GM23338 (cell line): ENCODE measurements around the gene PCSK5. TPM values are rescaled to one million over a fixed set of nuclear protein-coding genes. Genes with fewer than 3 reads are reported as not detected.

Experiments
- ATAC-seq: fragments of 200-7000 bp; cut with Tn5 transposase; 3 replicates; pipeline ENCODE4 v1.9.1; 2020
- DNase-seq: peaks from one replicate; pipeline ENCODE4 v3.0.0-alpha.2; 2015; ENCODE audit warnings: low spot score
- H2AFZ ChIP-seq: fragments of 200-600 bp; sonication (generic); 2 replicates; pipeline ENCODE4 v1.8.0; 2016; ENCODE audit warnings: antibody characterized with exemption, mild to moderate bottlenecking, moderate library complexity
- H3F3A ChIP-seq: fragments of 200-600 bp; sonication (generic); replicated peaks from 2 replicates; pipeline ENCODE4 v1.8.0; 2017; ENCODE audit warnings: antibody characterized with exemption, mixed run types, low read depth
- H3K27ac ChIP-seq: fragments of 200-600 bp; sonication (generic); 2 replicates; pipeline ENCODE4 v1.6.1; 2016; ENCODE audit warnings: low read depth
- H3K27me3 ChIP-seq: fragments of 200-600 bp; sonication (generic); 2 replicates; pipeline ENCODE4 v1.8.0; 2016; ENCODE audit warnings: mild to moderate bottlenecking, mixed run types, moderate library complexity; ENCODE audit not compliant: insufficient read depth
- H3K36me3 ChIP-seq: fragments of 200-600 bp; sonication (generic); 2 replicates; pipeline ENCODE4 v1.8.0; 2016; ENCODE audit warnings: mild to moderate bottlenecking; ENCODE audit not compliant: insufficient read depth
- H3K4me1 ChIP-seq: fragments of 200-600 bp; sonication (generic); 2 replicates; pipeline ENCODE4 v1.8.0; 2016; ENCODE audit warnings: mild to moderate bottlenecking, moderate library complexity; ENCODE audit not compliant: insufficient read depth
- H3K4me2 ChIP-seq: fragments of 200-600 bp; sonication (generic); 2 replicates; pipeline ENCODE4 v1.7.1; 2017; ENCODE audit warnings: mixed run types
- H3K4me3 ChIP-seq: fragments of 200-600 bp; sonication (generic); 2 replicates; pipeline ENCODE4 v1.6.1; 2016; ENCODE audit warnings: mixed run types
- H3K79me2 ChIP-seq: fragments of 200-600 bp; sonication (generic); replicated peaks from 2 replicates; pipeline ENCODE4 v1.8.0; 2017; ENCODE audit warnings: mild to moderate bottlenecking; ENCODE audit not compliant: insufficient read depth
- H3K9me2 ChIP-seq: fragments of 200-600 bp; sonication (generic); 2 replicates; pipeline ENCODE4 v1.8.0; 2017; ENCODE audit not compliant: insufficient read depth
- H4K20me1 ChIP-seq: fragments of 200-600 bp; sonication (generic); replicated peaks from 2 replicates; pipeline ENCODE4 v1.8.0; 2017; ENCODE audit warnings: mild to moderate bottlenecking; ENCODE audit not compliant: insufficient read depth
- H3K27ac Mint-ChIP-seq: 2 replicates; pipeline ENCODE4 v1.8.0; 2020; ENCODE audit warnings: inconsistent platforms, mild to moderate bottlenecking, moderate library complexity, mixed read lengths
- H3K27me3 Mint-ChIP-seq: 3 replicates; pipeline ENCODE4 v1.8.0; 2022; ENCODE audit warnings: low read depth, mild to moderate bottlenecking, moderate library complexity, mixed read lengths, inconsistent platforms; ENCODE audit not compliant: insufficient read depth, poor library complexity
- H3K36me3 Mint-ChIP-seq: 3 replicates; pipeline ENCODE4 v1.8.0; 2021; ENCODE audit warnings: low read depth, mild to moderate bottlenecking, inconsistent platforms, moderate library complexity, mixed read lengths
- H3K4me1 Mint-ChIP-seq: 3 replicates; pipeline ENCODE4 v1.8.0; 2020; ENCODE audit warnings: mild to moderate bottlenecking, inconsistent platforms, mixed read lengths
- H3K4me3 Mint-ChIP-seq: 3 replicates; pipeline ENCODE4 v1.8.0; 2021; ENCODE audit warnings: moderate library complexity, mild to moderate bottlenecking, inconsistent platforms, mixed read lengths
- H3K9me3 Mint-ChIP-seq: 3 replicates; pipeline ENCODE4 v1.8.0; 2020; ENCODE audit warnings: moderate library complexity, mild to moderate bottlenecking, inconsistent platforms, mixed read lengths
- ZNF331 ChIP-seq: fragments of 250-450 bp; sonication (Bioruptor Pico); IDR thresholded peaks from 2 replicates; pipeline ENCODE4 v1.5.0; 2020; ENCODE audit warnings: low read depth, mild to moderate bottlenecking, moderate library complexity
- ZNF462 ChIP-seq: fragments of 250-450 bp; sonication (Bioruptor Pico); IDR thresholded peaks from 2 replicates; pipeline ENCODE4 v1.5.0; 2020; ENCODE audit warnings: mild to moderate bottlenecking, moderate library complexity
- polyA plus RNA-seq: library from polyadenylated mRNA; unstranded; fragments of >200 nt; fragmentation: Nextera tagmentation; extraction: Ambion mirVana; gene quantifications from 2 replicates; pipeline ENCODE4 v1.2.1, GENCODE V29; 2016
- total RNA-seq: library from RNA; depleted of rRNA; stranded (reverse); fragments of >200 nt; shearing (Covaris generic); gene quantifications from 2 replicates; pipeline ENCODE4 v1.2.3, GENCODE V29; 2014
- TF ChIP-seq, protein P1 (sequence below), 2 experiments: fragments of 200-600 bp in 1 of 2; sonication (generic) in 1 of 2; conservative IDR thresholded peaks; 2 replicates each; pipeline versions ENCODE4 v1.5.1 to v1.6.1; 2016 to 2017; ENCODE audit warnings: antibody characterized with exemption in 2 of 2, low read depth in 2 of 2, mild to moderate bottlenecking in 2 of 2, moderate library complexity in 1 of 2

PCSK5 gene
- total and polyA plus RNA-seq, 2 experiments from 2014 or later = 12.3 to 34.8 TPM

DNA sequence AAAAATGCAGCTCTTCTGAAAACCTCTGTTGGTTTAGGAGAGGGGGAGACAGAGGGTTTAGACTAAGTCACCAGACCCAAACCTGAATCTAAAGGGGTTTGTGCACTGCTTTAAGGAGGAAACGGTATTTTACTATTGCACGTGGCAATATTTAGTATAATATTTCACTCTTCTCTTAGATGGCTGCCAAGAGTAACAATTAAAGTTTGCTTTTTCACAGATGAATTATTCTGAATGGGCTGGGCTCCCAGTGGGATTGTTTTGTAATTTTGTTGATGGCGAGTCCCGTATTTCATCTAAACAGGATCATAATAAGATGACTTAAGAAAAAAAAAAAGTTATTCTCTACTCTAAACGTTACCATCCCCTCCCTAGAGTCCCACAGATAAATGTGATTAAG, 245.4 kb downstream of the PCSK5 start (continued):
- TF ChIP-seq, protein P1, sequence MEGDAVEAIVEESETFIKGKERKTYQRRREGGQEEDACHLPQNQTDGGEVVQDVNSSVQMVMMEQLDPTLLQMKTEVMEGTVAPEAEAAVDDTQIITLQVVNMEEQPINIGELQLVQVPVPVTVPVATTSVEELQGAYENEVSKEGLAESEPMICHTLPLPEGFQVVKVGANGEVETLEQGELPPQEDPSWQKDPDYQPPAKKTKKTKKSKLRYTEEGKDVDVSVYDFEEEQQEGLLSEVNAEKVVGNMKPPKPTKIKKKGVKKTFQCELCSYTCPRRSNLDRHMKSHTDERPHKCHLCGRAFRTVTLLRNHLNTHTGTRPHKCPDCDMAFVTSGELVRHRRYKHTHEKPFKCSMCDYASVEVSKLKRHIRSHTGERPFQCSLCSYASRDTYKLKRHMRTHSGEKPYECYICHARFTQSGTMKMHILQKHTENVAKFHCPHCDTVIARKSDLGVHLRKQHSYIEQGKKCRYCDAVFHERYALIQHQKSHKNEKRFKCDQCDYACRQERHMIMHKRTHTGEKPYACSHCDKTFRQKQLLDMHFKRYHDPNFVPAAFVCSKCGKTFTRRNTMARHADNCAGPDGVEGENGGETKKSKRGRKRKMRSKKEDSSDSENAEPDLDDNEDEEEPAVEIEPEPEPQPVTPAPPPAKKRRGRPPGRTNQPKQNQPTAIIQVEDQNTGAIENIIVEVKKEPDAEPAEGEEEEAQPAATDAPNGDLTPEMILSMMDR (conservative IDR thresholded peaks at IDR 0.05; ENCODE audit: low read depth in 2 of 2) = no peak

- H3K36me3 Mint-ChIP-seq = no peaks in the 10 kb centered on the region
- peaks cover 21% of the 10 kb centered on the region for H3K4me1 Mint-ChIP-seq
- Histone ChIP-seq H3F3A (no peaks in the 10 kb centered on the region), H3K27ac (no peak overlapping the region; the same call in 1 of the 2 replicates), H2AFZ (no peak overlapping the region), H3K27me3 (no peaks in the 10 kb centered on the region), H3K79me2 (no peaks in the 10 kb centered on the region), H4K20me1 (no peaks in the 10 kb centered on the region), H3K4me1 (peaks cover 7% of the 10 kb centered on the region), H3K4me2 (no peak overlapping the region), H3K4me3 (no peak overlapping the region), H3K36me3 (no peaks in the 10 kb centered on the region), H3K9me2 (no peaks in the 10 kb centered on the region)
- no peak overlapping the region for H3K4me3 Mint-ChIP-seq
- peak overlapping the region; percentile 42 for H3K27ac Mint-ChIP-seq
- ATAC-seq (peak; percentile 53), DNase-seq (peak; percentile 25)
- H3K27me3 Mint-ChIP-seq = no peaks in the 10 kb centered on the region
- H3K9me3 Mint-ChIP-seq = no peaks in the 10 kb centered on the region
- TF ChIP-seq ZNF462 (CRISPR knock-in tag) (peak; percentile 17; the same call in 1 of the 2 replicates), ZNF331 (CRISPR knock-in tag) (no peak)
These were observed 246.5 kb downstream of the PCSK5 start for GRCh38 chr9:76136986-76137385.
